Left colon (tissue), 2 donors: ENCODE measurements around the gene FBXO3. TPM values are rescaled to one million over a fixed set of nuclear protein-coding genes. Genes with fewer than 3 reads are reported as not detected.

ENCODE experiments used
- ATAC-seq: fragments of 200-7000 bp; cut with Tn5 transposase; one replicate; pipeline ENCODE4 v1.9.1; 2020; ENCODE audit warnings: mild to moderate bottlenecking, moderate library complexity
- DNase-seq, 2 donors: peaks; one replicate each; pipeline ENCODE4 v3.0.0-alpha.2; 2020
- intact Hi-C, 2 donors: fragments of 100-400 bp; cut with DNase I in 1 of 2; cut with micrococcal nuclease in 1 of 2; formaldehyde crosslinking; loops; one replicate each; pipeline versions ENCODE4 v1.11.2 to v1.14.0; 2022; cut with DNase I, micrococcal nuclease
- total RNA-seq, 2 donors: library from RNA; stranded (reverse); fragmentation: NEBNext Ultra II Directional; extraction: Animal tissue kit (Norgen Biotek cat#: 25700); gene quantifications; one replicate each; pipeline ENCODE4 v1.2.1, GENCODE V29; 2021
- donor health status: DM: no; HTN: no; CAD: no.
- donor health status: DM: yes; HTN: yes; CAD: no.

FBXO3 gene
- total RNA-seq, 2 donors from 2014 or later: 29.5 to 36.5 TPM

GRCh38 chr11:33774736-33775466, 581 bp upstream of the FBXO3 start:
- ATAC-seq (peak; percentile 16), DNase-seq (peak in 1 of 2 donors; percentile 32)
- intact Hi-C loops: no loop called here

GRCh38 chr11:33773404-33773986, 825 bp downstream of the FBXO3 start:
- intact Hi-C loops: no loop called here
- peak; percentile 30 for ATAC-seq
- DNase-seq: peak; percentile 24 to 33

GRCh38 chr11:33772870-33773269, 1.4 kb downstream of the FBXO3 start:
- no peak for ATAC-seq
- DNase-seq: no peak
- intact Hi-C loops: no loop called here

GRCh38 chr11:33772300-33772699, 2.0 kb downstream of the FBXO3 start:
- ATAC-seq (no peak), DNase-seq (no peak)
- intact Hi-C loops: no loop called here

- ATAC-seq (no peak), DNase-seq (no peak)
- intact Hi-C loops: no loop called here
Observed at GRCh38 chr11:33770236-33770635, 4.1 kb downstream of the FBXO3 start.

GRCh38 chr11:33769542-33769941, 4.8 kb downstream of the FBXO3 start:
- intact Hi-C loops: no loop called here
- DNase-seq: no peak
- no peak for ATAC-seq

GRCh38 chr11:33767624-33768023, 6.7 kb downstream of the FBXO3 start:
- intact Hi-C loops: no loop called here
- no peak for ATAC-seq
- DNase-seq: no peak

- intact Hi-C loops: no loop called here
- ATAC-seq (no peak), DNase-seq (no peak)
Observed at GRCh38 chr11:33766085-33766484, 8.2 kb downstream of the FBXO3 start.

GRCh38 chr11:33761471-33761870, 12.8 kb downstream of the FBXO3 start:
- ATAC-seq (no peak), DNase-seq (no peak)
- intact Hi-C loops: no loop called here

- no peak for DNase-seq
- ATAC-seq: no peak
- intact Hi-C loops: no loop called here
Observed at GRCh38 chr11:33753304-33753967, 20.9 kb downstream of the FBXO3 start.

GRCh38 chr11:33751878-33752277, 22.4 kb downstream of the FBXO3 start:
- intact Hi-C loops: no loop called here
- ATAC-seq: no peak
- DNase-seq: no peak

GRCh38 chr11:33747979-33748378, 26.3 kb downstream of the FBXO3 start:
- intact Hi-C loops: loop anchor here in 1 of 2 donors (5.0 to 10.0 kb wide), 2 partner anchors 203 to 396 kb away; no protein-coding TSS in a partner anchor
- ATAC-seq: no peak
- no peak for DNase-seq

GRCh38 chr11:33743291-33743690, 31.0 kb downstream of the FBXO3 start:
- intact Hi-C loops: loop anchor here in 1 of 2 donors (5.0 to 10.0 kb wide), 2 partner anchors 198 to 381 kb away; no protein-coding TSS in a partner anchor
- ATAC-seq (no peak), DNase-seq (no peak)

GRCh38 chr11:33742249-33742851, 32.0 kb downstream of the FBXO3 start:
- ATAC-seq (peak; percentile 70), DNase-seq (no peak)
- intact Hi-C loops: loop anchor here in 1 of 2 donors (5.0 to 10.0 kb wide), 2 partner anchors 198 to 380 kb away; no protein-coding TSS in a partner anchor

GRCh38 chr11:33741806-33742205, 32.5 kb downstream of the FBXO3 start:
- DNase-seq (no peak), ATAC-seq (no peak)
- intact Hi-C loops: loop anchor here in 1 of 2 donors (5.0 to 10.0 kb wide), 2 partner anchors 197 to 380 kb away; no protein-coding TSS in a partner anchor

GRCh38 chr11:33737362-33737821, 36.9 kb downstream of the FBXO3 start:
- ATAC-seq (no peak), DNase-seq (no peak)
- intact Hi-C loops: loop anchor here in 1 of 2 donors (5.0 kb wide), 1 partner anchor 45 kb away; no protein-coding TSS in a partner anchor

- ATAC-seq: peak; percentile 90
- peak; percentile 97 to 99 for DNase-seq
- intact Hi-C loops: loop anchor here in 1 of 2 donors (5.0 kb wide), 1 partner anchor 44 kb away; no protein-coding TSS in a partner anchor
Observed at GRCh38 chr11:33736148-33736812, 38.0 kb downstream of the FBXO3 start, which contains the start of gene CD59. Gene CD59 (minus strand): TSS chr11:33736423. CDS start chr11:33722445, 13,978 bp downstream.
